A549 (cell line): Measurements from ENCODE around the gene UGT1A7. TPM values are rescaled to one million over a fixed set of nuclear protein-coding genes. Genes with fewer than 3 reads are reported as not detected.
"Not testable (repeated sequence)": the region's sequence is repeated elsewhere in the genome, so short reads cannot be mapped to it uniquely, and the experiment has no call there.

ENCODE experiments used
- ATAC-seq, 2 experiments: fragments of 200-7000 bp in 1 of 2; fragments of >200 bp in 1 of 2; cut with Nextera tagmentation in 1 of 2; cut with Tn5 transposase in 1 of 2; 3 replicates each; pipeline versions ENCODE4 v1.8.0 to v1.9.1; 2018 to 2020; ENCODE audit warnings: mild to moderate bottlenecking in 1 of 2, moderate library complexity in 1 of 2
- CTCF ChIA-PET: fragments of 300-600 bp; sonication (Branson Sonifier 250); formaldehyde crosslinking; extraction: SDS; loops from one replicate; lab custom pipeline; 2021; ENCODE audit warnings: antibody characterized with exemption, inconsistent platforms; lab: Yijun Ruan, JAX
- POLR2A ChIA-PET: fragments of 350-600 bp; formaldehyde crosslinking; extraction: SDS; loops from one replicate; lab custom pipeline; 2021; ENCODE audit warnings: antibody characterized with exemption, inconsistent platforms; lab: Yijun Ruan, JAX
- DNase-seq, 2 experiments: peaks; one replicate each; pipeline versions ENCODE4 v3.0.0 to v3.0.0-alpha.2; 2011 to 2016; ENCODE audit warnings: low read depth in 1 of 2, low spot score in 1 of 2
- FAIRE-seq: peaks from 2 replicates; lab custom pipeline; 2011; peaks lifted over from hg19 to GRCh38; lab: Jason Lieb, UNC
- H3K27ac ChIP-seq, 2 experiments: fragments of >200 bp; sonication (Bioruptor Twin); formaldehyde crosslinking; 3 replicates each; pipeline ENCODE4 v1.5.1; 2016 to 2017
- H3K4me1 ChIP-seq: fragments of >200 bp; sonication (Bioruptor Twin); formaldehyde crosslinking; 3 replicates; pipeline ENCODE4 v1.6.1; 2016
- H3K4me2 ChIP-seq: fragments of >200 bp; sonication (Bioruptor Twin); formaldehyde crosslinking; 3 replicates; pipeline ENCODE4 v1.6.1; 2016
- H3K4me3 ChIP-seq: fragments of >200 bp; sonication (Bioruptor Twin); formaldehyde crosslinking; 3 replicates; pipeline ENCODE4 v1.5.1; 2016
- H3K9me3 ChIP-seq: fragments of >200 bp; sonication (Bioruptor Twin); formaldehyde crosslinking; 3 replicates; pipeline ENCODE4 v1.6.1; 2016
- CEBPB ChIP-seq, 2 experiments: fragments of >200 bp in 1 of 2; sonication (Bioruptor Twin) in 1 of 2; formaldehyde crosslinking in 1 of 2; IDR thresholded peaks; 2 replicates each; pipeline ENCODE4 v1.6.1; 2012 to 2016
- CHD4 ChIP-seq: fragments of 200-600 bp; sonication (generic); IDR thresholded peaks from 2 replicates; pipeline ENCODE4 v1.6.1; 2016; ENCODE audit warnings: antibody characterized with exemption, mild to moderate bottlenecking, borderline replicate concordance
- E2F6 ChIP-seq: IDR thresholded peaks from 2 replicates; pipeline ENCODE4 v1.6.1; 2012; ENCODE audit warnings: low read depth, borderline replicate concordance
- EP300 ChIP-seq, 2 experiments: fragments of >200 bp; sonication (Bioruptor Twin); formaldehyde crosslinking; IDR thresholded peaks; 2 replicates in 1 of 2; 3 replicates in 1 of 2; pipeline ENCODE4 v1.6.1; 2016 to 2017
- GATA3 ChIP-seq: IDR thresholded peaks from 2 replicates; pipeline ENCODE4 v1.6.1; 2012; ENCODE audit warnings: borderline replicate concordance
- HOXA7 ChIP-seq: fragments of 250-450 bp; sonication (Bioruptor Pico); IDR thresholded peaks from 2 replicates; pipeline ENCODE4 v1.5.0; 2020; ENCODE audit warnings: mild to moderate bottlenecking, moderate library complexity
- JUN ChIP-seq, 2 experiments: fragments of >200 bp; sonication (Bioruptor Twin); formaldehyde crosslinking; IDR thresholded peaks; 2 replicates in 1 of 2; 3 replicates in 1 of 2; pipeline ENCODE4 v1.6.1; 2016 to 2017
- JUNB ChIP-seq: fragments of >200 bp; sonication (Bioruptor Twin); formaldehyde crosslinking; IDR thresholded peaks from 2 replicates; pipeline ENCODE4 v1.6.1; 2016
- KDM5A ChIP-seq: fragments of 200-600 bp; sonication (generic); IDR thresholded peaks from 2 replicates; pipeline ENCODE4 v1.6.1; 2016; ENCODE audit warnings: antibody characterized with exemption, mild to moderate bottlenecking
- RAD21 ChIP-seq, 2 experiments: fragments of >200 bp in 1 of 2; sonication (Bioruptor Twin) in 1 of 2; formaldehyde crosslinking in 1 of 2; IDR thresholded peaks in 1 of 2; conservative IDR thresholded peaks in 1 of 2; 2 replicates in 1 of 2; 3 replicates in 1 of 2; pipeline ENCODE4 v1.6.1; 2012 to 2018; ENCODE audit warnings: inconsistent platforms in 1 of 2
- RARB ChIP-seq: fragments of 250-450 bp; sonication (Bioruptor Pico); IDR thresholded peaks from 2 replicates; pipeline ENCODE4 v1.8.0; 2021; ENCODE audit warnings: mild to moderate bottlenecking, moderate library complexity
- SMC3 ChIP-seq: fragments of >200 bp; sonication (Bioruptor Twin); formaldehyde crosslinking; IDR thresholded peaks from 3 replicates; pipeline ENCODE4 v1.6.1; 2018; ENCODE audit warnings: inconsistent platforms
- ZFP36 ChIP-seq: fragments of 450-650 bp; IDR thresholded peaks from 2 replicates; pipeline ENCODE4 v1.6.1; 2014; ENCODE audit warnings: borderline replicate concordance; ENCODE audit not compliant: partially characterized antibody
- ZSCAN20 ChIP-seq: fragments of 250-450 bp; sonication (Bioruptor Pico); IDR thresholded peaks from 2 replicates; pipeline ENCODE4 v1.8.0; 2022; ENCODE audit warnings: mild to moderate bottlenecking, moderate library complexity
- WGBS: methylation state at CpG from one replicate; pipeline ENCODE4 v1.1.6; 2017; ENCODE audit errors: missing lambda C conversion rate; 5-methylcytosine and 5-hydroxymethylcytosine counted together
- polyA plus RNA-seq, 4 experiments: library from polyadenylated mRNA; depleted of rRNA in 3 of 4; stranded (reverse); fragments of >200 nt; fragmentation: RNase III in 1 of 4; extraction: RNeasy Plus Mini Kit Qiagen cat#74134 plus additional on column Dnase treatment in 1 of 4; gene quantifications; 2 replicates in 3 of 4; 3 replicates in 1 of 4; pipeline ENCODE4 v1.2.3, GENCODE V29; 2011 to 2017
- TF ChIP-seq, protein P1 (sequence below): fragments of >200 bp; sonication (Bioruptor Twin); formaldehyde crosslinking; IDR thresholded peaks from 3 replicates; pipeline ENCODE4 v1.6.1; 2016
- TF ChIP-seq, protein P2 (sequence below): fragments of >200 bp; sonication (Bioruptor Twin); formaldehyde crosslinking; IDR thresholded peaks from 2 replicates; pipeline ENCODE4 v1.6.1; 2016

Gene UGT1A7
- polyA plus RNA-seq, 2 of the 4 experiments (the other 2 are of a cell fraction): 8.9 to 9.8 TPM

GRCh38 chr2:233743464-233744259 is 62.0 kb downstream of the UGT1A7 start:
- no peak for TF ChIP-seq JUN (IDR thresholded peaks at IDR 0.05)
- TF ChIP-seq CHD4: no peak
- TF ChIP-seq E2F6: no peak
- TF ChIP-seq KDM5A: no peak
- no peak for TF ChIP-seq RARB (CRISPR knock-in tag)
- WGBS: 94% methylated on average over 38 of the region's 46 CpGs
- ATAC-seq (no peak), DNase-seq (no peak), FAIRE-seq (no peak)
- peaks cover 59% of the 10 kb centered on the region for H3K9me3 ChIP-seq
- peak overlapping the region; percentile 89 to 92 for H3K27ac ChIP-seq
- ChIA-PET POLR2A (no interaction called here), CTCF (no interaction called here)
- H3K4me1 ChIP-seq: peaks cover 29% of the 10 kb centered on the region
- H3K4me3 ChIP-seq: no peak overlapping the region
- no peak overlapping the region for H3K4me2 ChIP-seq

- H3K27ac ChIP-seq: peak overlapping the region; percentile 89 to 92
- peak; percentile 91 for FAIRE-seq
Measured at GRCh38 chr2:233745073-233745755, 63.5 kb downstream of the UGT1A7 start.

DNA sequence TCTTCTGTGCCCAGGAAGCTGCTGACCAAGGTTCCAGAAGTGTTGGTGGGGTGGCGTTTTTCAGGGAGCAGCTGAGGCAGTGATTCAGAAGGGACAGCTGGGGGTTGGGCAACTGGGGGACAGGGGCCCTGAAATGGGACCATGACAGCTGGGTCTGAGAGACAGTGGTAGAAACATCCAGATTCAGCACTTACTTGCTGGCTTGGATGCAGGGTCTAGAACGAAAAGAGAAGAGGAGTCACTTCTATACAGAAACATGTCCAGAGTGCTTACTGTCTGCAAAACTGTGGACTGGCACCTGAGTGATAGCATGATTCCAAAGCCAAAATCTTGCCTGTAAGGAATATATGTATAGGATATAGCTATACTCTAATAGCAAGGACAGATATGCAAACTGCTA is 64.1 kb downstream of the UGT1A7 start:
- POLR2A ChIA-PET, FAIRE-seq, DNase-seq: not testable (repeated sequence)
- 45% methylated on average over 2 of the region's 2 CpGs for WGBS
- Histone ChIP-seq H3K27ac (peak overlapping the region; percentile 89 to 92), H3K4me3 (peak overlapping the region; percentile 18; the same call in 1 of the 3 replicates), H3K4me1 (peaks cover 29% of the 10 kb centered on the region), H3K9me3 (peaks cover 61% of the 10 kb centered on the region), H3K4me2 (peak overlapping the region; percentile 79)
- peak in 1 of 2 experiments; percentile 53; a peak in 4 of 6 replicates for ATAC-seq
- CTCF ChIA-PET: interaction anchor here (0.6 to 0.8 kb wide), 2 partner anchors 14 to 87 kb away, joined by 3 read pairs; no protein-coding TSS in a partner anchor

More at GRCh38 chr2:233745073-233745755, 63.5 kb downstream of the UGT1A7 start:
- ATAC-seq (peak; percentile 55 to 84; a peak in 4 of 6 replicates), DNase-seq (peak; percentile 7 to 85)
- ChIA-PET POLR2A (no interaction called here), CTCF (interaction anchor here (0.6 to 0.8 kb wide), 2 partner anchors 15 to 88 kb away, joined by 3 read pairs; no protein-coding TSS in a partner anchor)
- peak overlapping the region; percentile 18; the same call in 1 of the 3 replicates for H3K4me3 ChIP-seq
- WGBS: 5% methylated on average over 5 of the region's 5 CpGs
- peak; percentile 67 to 68; a peak in 2 of 4 replicates for TF ChIP-seq CEBPB (IDR thresholded peaks at IDR 0.05)
- TF ChIP-seq ZFP36: no peak
- TF ChIP-seq ZSCAN20 (CRISPR knock-in tag): no peak
- peak; percentile 71 to 81; a peak in 4 of 5 replicates for TF ChIP-seq JUN (IDR thresholded peaks at IDR 0.05)
- peak; percentile 81 to 95; a peak in 4 of 5 replicates for TF ChIP-seq EP300 (IDR thresholded peaks at IDR 0.05)
- TF ChIP-seq, protein P1, sequence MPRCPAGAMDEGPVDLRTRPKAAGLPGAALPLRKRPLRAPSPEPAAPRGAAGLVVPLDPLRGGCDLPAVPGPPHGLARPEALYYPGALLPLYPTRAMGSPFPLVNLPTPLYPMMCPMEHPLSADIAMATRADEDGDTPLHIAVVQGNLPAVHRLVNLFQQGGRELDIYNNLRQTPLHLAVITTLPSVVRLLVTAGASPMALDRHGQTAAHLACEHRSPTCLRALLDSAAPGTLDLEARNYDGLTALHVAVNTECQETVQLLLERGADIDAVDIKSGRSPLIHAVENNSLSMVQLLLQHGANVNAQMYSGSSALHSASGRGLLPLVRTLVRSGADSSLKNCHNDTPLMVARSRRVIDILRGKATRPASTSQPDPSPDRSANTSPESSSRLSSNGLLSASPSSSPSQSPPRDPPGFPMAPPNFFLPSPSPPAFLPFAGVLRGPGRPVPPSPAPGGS: peak; percentile 52; the same call in 1 of the 3 replicates
- TF ChIP-seq JUNB: peak; percentile 60
- TF ChIP-seq RARB (CRISPR knock-in tag): no peak
- TF ChIP-seq, protein P2, sequence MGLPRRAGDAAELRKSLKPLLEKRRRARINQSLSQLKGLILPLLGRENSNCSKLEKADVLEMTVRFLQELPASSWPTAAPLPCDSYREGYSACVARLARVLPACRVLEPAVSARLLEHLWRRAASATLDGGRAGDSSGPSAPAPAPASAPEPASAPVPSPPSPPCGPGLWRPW: 0 out of 2 replicates have a peak, but pooled peaks have one; percentile 11
- peak; percentile 73 for TF ChIP-seq GATA3
- TF ChIP-seq RAD21 (conservative IDR thresholded peaks at IDR 0.05 in 1 of 2, IDR thresholded peaks at IDR 0.05 in 1 of 2): peak in 1 of 2 experiments; percentile 37; a peak in 2 of 5 replicates
- TF ChIP-seq SMC3: 0 out of 3 replicates have a peak, but pooled peaks have one; percentile 19
- no peak for TF ChIP-seq HOXA7
- peaks cover 59% of the 10 kb centered on the region for H3K9me3 ChIP-seq
- peak overlapping the region; percentile 79 for H3K4me2 ChIP-seq
- peaks cover 29% of the 10 kb centered on the region for H3K4me1 ChIP-seq
